SU-DHL-6 (cell line): Measurements from ENCODE around the gene COL18A1.

Source experiments
- EZH2phosphoT487 ChIP-seq: fragments of 200-600 bp; sonication (generic), shearing (Covaris generic); conservative IDR thresholded peaks from 2 replicates; pipeline ENCODE4 v1.6.1; 2018; ENCODE audit warnings: mild to moderate bottlenecking, antibody characterized with exemption, low read length, moderate library complexity, mixed read lengths
- TF ChIP-seq, protein P1 (sequence below): fragments of 200-600 bp; sonication (generic); IDR thresholded peaks from one replicate; pipeline ENCODE4 v1.5.1; 2017; ENCODE audit warnings: antibody characterized with exemption, mild to moderate bottlenecking, low read length, moderate library complexity; ENCODE audit not compliant: insufficient read depth, poor library complexity, severe bottlenecking

GRCh38 chr21:45552696-45553391, 147.9 kb downstream of the COL18A1 start:
- TF ChIP-seq, protein P1, sequence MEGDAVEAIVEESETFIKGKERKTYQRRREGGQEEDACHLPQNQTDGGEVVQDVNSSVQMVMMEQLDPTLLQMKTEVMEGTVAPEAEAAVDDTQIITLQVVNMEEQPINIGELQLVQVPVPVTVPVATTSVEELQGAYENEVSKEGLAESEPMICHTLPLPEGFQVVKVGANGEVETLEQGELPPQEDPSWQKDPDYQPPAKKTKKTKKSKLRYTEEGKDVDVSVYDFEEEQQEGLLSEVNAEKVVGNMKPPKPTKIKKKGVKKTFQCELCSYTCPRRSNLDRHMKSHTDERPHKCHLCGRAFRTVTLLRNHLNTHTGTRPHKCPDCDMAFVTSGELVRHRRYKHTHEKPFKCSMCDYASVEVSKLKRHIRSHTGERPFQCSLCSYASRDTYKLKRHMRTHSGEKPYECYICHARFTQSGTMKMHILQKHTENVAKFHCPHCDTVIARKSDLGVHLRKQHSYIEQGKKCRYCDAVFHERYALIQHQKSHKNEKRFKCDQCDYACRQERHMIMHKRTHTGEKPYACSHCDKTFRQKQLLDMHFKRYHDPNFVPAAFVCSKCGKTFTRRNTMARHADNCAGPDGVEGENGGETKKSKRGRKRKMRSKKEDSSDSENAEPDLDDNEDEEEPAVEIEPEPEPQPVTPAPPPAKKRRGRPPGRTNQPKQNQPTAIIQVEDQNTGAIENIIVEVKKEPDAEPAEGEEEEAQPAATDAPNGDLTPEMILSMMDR, result no peak
- TF ChIP-seq EZH2phosphoT487, result no peak
